H9 (cell line): ENCODE data around the gene TCOF1. TPM values are rescaled to one million over a fixed set of nuclear protein-coding genes. Genes with fewer than 3 reads are reported as not detected.

ENCODE experiments used
- DNase-seq: peaks from one replicate; pipeline ENCODE4 v3.0.0-alpha.2; 2017
- H2AFZ ChIP-seq: one replicate; pipeline ENCODE4 v1.6.1; 2013; ENCODE audit warnings: mild to moderate bottlenecking, low read length, control low read depth, moderate library complexity
- H2AK5ac ChIP-seq: 2 replicates; pipeline ENCODE4 v1.6.1; 2013; ENCODE audit warnings: low read length, control low read depth, mixed read lengths; ENCODE audit not compliant: insufficient read length
- H2BK120ac ChIP-seq: one replicate; pipeline ENCODE4 v1.6.1; 2013; ENCODE audit warnings: low read depth, mild to moderate bottlenecking, low read length, control low read depth, inconsistent platforms; ENCODE audit not compliant: poor library complexity, severe bottlenecking
- H2BK12ac ChIP-seq: 2 replicates; pipeline ENCODE4 v1.6.1; 2013; ENCODE audit warnings: low read length, control low read depth, mixed read lengths, low read depth; ENCODE audit not compliant: insufficient read length
- H2BK15ac ChIP-seq: 2 replicates; pipeline ENCODE4 v1.6.1; 2013; ENCODE audit warnings: low read depth, low read length, control low read depth
- H2BK20ac ChIP-seq: one replicate; pipeline ENCODE4 v1.6.1; 2013; ENCODE audit warnings: low read depth, mild to moderate bottlenecking, low read length, control low read depth, inconsistent platforms; ENCODE audit not compliant: poor library complexity, severe bottlenecking
- H2BK5ac ChIP-seq: 2 replicates; pipeline ENCODE4 v1.6.1; 2013; ENCODE audit warnings: low read length, control low read depth, mixed read lengths; ENCODE audit not compliant: insufficient read length
- H3K14ac ChIP-seq: 2 replicates; pipeline ENCODE4 v1.6.1; 2013; ENCODE audit warnings: low read length, control low read depth; ENCODE audit not compliant: insufficient read depth
- H3K18ac ChIP-seq: 2 replicates; pipeline ENCODE4 v1.6.1; 2013; ENCODE audit warnings: low read depth, mild to moderate bottlenecking, mixed read lengths, low read length, control low read depth; ENCODE audit not compliant: insufficient read length
- H3K23ac ChIP-seq: 2 replicates; pipeline ENCODE4 v1.6.1; 2013; ENCODE audit warnings: low read length, control low read depth, mixed read lengths, low read depth; ENCODE audit not compliant: insufficient read length
- H3K23me2 ChIP-seq: 2 replicates; pipeline ENCODE4 v1.6.1; 2013; ENCODE audit warnings: low read depth, mild to moderate bottlenecking, mixed read lengths, low read length, control low read depth; ENCODE audit not compliant: insufficient read length, poor library complexity, severe bottlenecking
- H3K27ac ChIP-seq: 2 replicates; pipeline ENCODE4 v1.5.1; 2013; ENCODE audit warnings: low read length, control low read depth, mixed read lengths, low read depth; ENCODE audit not compliant: insufficient read length
- H3K27me3 ChIP-seq: 2 replicates; pipeline ENCODE4 v1.6.1; 2013; ENCODE audit warnings: low read length, control low read depth, inconsistent platforms; ENCODE audit not compliant: insufficient read depth
- H3K4ac ChIP-seq: 2 replicates; pipeline ENCODE4 v1.6.1; 2013; ENCODE audit warnings: low read depth, mild to moderate bottlenecking, control low read depth, inconsistent platforms, low read length, moderate library complexity
- H3K4me1 ChIP-seq: 2 replicates; pipeline ENCODE4 v1.6.1; 2013; ENCODE audit warnings: low read length, control low read depth, inconsistent platforms; ENCODE audit not compliant: insufficient read depth
- H3K4me2 ChIP-seq: 2 replicates; pipeline ENCODE4 v1.6.1; 2013; ENCODE audit warnings: low read length, control low read depth, mixed read lengths; ENCODE audit not compliant: insufficient read length, insufficient read depth
- H3K56ac ChIP-seq: 2 replicates; pipeline ENCODE4 v1.6.1; 2013; ENCODE audit warnings: low read depth, mild to moderate bottlenecking, mixed read lengths, low read length, control low read depth; ENCODE audit not compliant: insufficient read length
- H3K79me1 ChIP-seq: 2 replicates; pipeline ENCODE4 v1.6.1; 2013; ENCODE audit warnings: low read depth, mild to moderate bottlenecking, moderate library complexity, low read length, control low read depth, inconsistent platforms; ENCODE audit not compliant: insufficient read depth, poor library complexity, severe bottlenecking
- H3K79me2 ChIP-seq: 2 replicates; pipeline ENCODE4 v1.6.1; 2013; ENCODE audit warnings: low read length, control low read depth, inconsistent platforms; ENCODE audit not compliant: insufficient read depth
- H3K9ac ChIP-seq: 2 replicates; pipeline ENCODE4 v1.6.1; 2013; ENCODE audit warnings: low read length, control low read depth, mixed read lengths; ENCODE audit not compliant: insufficient read length; ENCODE audit errors: extremely low read depth
- H3K9me3 ChIP-seq: one replicate; pipeline ENCODE4 v1.6.1; 2013; ENCODE audit warnings: low read depth, low read length, inconsistent platforms; ENCODE audit not compliant: control insufficient read depth
- H3T11ph ChIP-seq: one replicate; pipeline ENCODE4 v1.6.1; 2013; ENCODE audit warnings: mild to moderate bottlenecking, low read length, control low read depth, inconsistent platforms
- H4K20me1 ChIP-seq: one replicate; pipeline ENCODE4 v1.6.1; 2013; ENCODE audit not compliant: control insufficient read depth, insufficient read length, insufficient read depth
- H4K5ac ChIP-seq: 2 replicates; pipeline ENCODE4 v1.6.1; 2013; ENCODE audit warnings: low read depth, mild to moderate bottlenecking, mixed read lengths, low read length, control low read depth; ENCODE audit not compliant: insufficient read length
- H4K8ac ChIP-seq: replicated peaks from 2 replicates; pipeline ENCODE4 v1.6.1; 2013; ENCODE audit warnings: low read length, control low read depth, mixed read lengths, low read depth; ENCODE audit not compliant: insufficient read length
- H4K91ac ChIP-seq: 2 replicates; pipeline ENCODE4 v1.6.1; 2013; ENCODE audit warnings: low read depth, mild to moderate bottlenecking, moderate library complexity, mixed read lengths, low read length, control low read depth; ENCODE audit not compliant: insufficient read length
- H3K27ac Mint-ChIP-seq, 3 experiments: 2 replicates in 2 of 3; 3 replicates in 1 of 3; pipeline ENCODE4 v1.8.0; 2020 to 2021; ENCODE audit warnings: mixed read lengths in 3 of 3, mild to moderate bottlenecking in 1 of 3, moderate library complexity in 1 of 3
- H3K27me3 Mint-ChIP-seq: 2 replicates; pipeline ENCODE4 v1.8.0; 2021; ENCODE audit warnings: low read depth, mild to moderate bottlenecking, moderate library complexity, mixed read lengths
- H3K36me3 Mint-ChIP-seq, 3 experiments: 2 replicates in 2 of 3; 3 replicates in 1 of 3; pipeline ENCODE4 v1.8.0; 2020 to 2021; ENCODE audit warnings: low read depth in 3 of 3, mixed read lengths in 3 of 3; ENCODE audit not compliant: insufficient read depth in 1 of 3
- H3K4me1 Mint-ChIP-seq, 2 experiments: 2 replicates each; pipeline ENCODE4 v1.8.0; 2020; ENCODE audit warnings: mixed read lengths in 2 of 2
- H3K4me3 Mint-ChIP-seq, 2 experiments: 2 replicates in 1 of 2; 3 replicates in 1 of 2; pipeline ENCODE4 v1.8.0; 2020 to 2021; ENCODE audit warnings: mild to moderate bottlenecking in 2 of 2, mixed read lengths in 2 of 2, moderate library complexity in 1 of 2
- H3K9me3 Mint-ChIP-seq, 2 experiments: 2 replicates in 1 of 2; 3 replicates in 1 of 2; pipeline ENCODE4 v1.8.0; 2020; ENCODE audit warnings: mild to moderate bottlenecking in 2 of 2, mixed read lengths in 2 of 2, moderate library complexity in 1 of 2
- CTCF ChIP-seq: fragments of 200-600 bp; sonication (generic); conservative IDR thresholded peaks from 3 replicates; pipeline ENCODE4 v1.8.0; 2021; ENCODE audit warnings: antibody characterized with exemption, mild to moderate bottlenecking
- WGBS: extraction: QIAGEN DNeasy Blood & Tissue Kit; methylation state at CpG from one replicate; pipeline ENCODE4 v1.1.7; 2013; ENCODE audit warnings: missing lambda C conversion rate, low lambda C conversion rate, mixed read lengths; ENCODE audit not compliant: insufficient read length; ENCODE audit errors: extremely low coverage; 5-methylcytosine and 5-hydroxymethylcytosine counted together
- total RNA-seq: library from RNA; stranded (reverse); gene quantifications from 2 replicates; pipeline ENCODE4 v1.2.1, GENCODE V29; 2021

The TCOF1 gene
- total RNA-seq, 1 experiment from 2014 or later, result 128 TPM

- WGBS, result no CpG with 5 or more reads among the region's 2 CpGs
- Histone ChIP-seq H3K14ac (no peak overlapping the region), H3K27ac (no peak overlapping the region), H3K9me3 (no peaks in the 10 kb centered on the region), H4K5ac (no peak overlapping the region), H2BK5ac (no peak overlapping the region), H4K8ac (no peak overlapping the region), H2AFZ (no peak overlapping the region), H3K79me2 (peaks cover 18% of the 10 kb centered on the region; the same call in 1 of the 2 replicates), H2BK120ac (no peak overlapping the region), H2AK5ac (no peak overlapping the region), H4K20me1 (peaks cover 2% of the 10 kb centered on the region), H3K79me1 (peaks cover 11% of the 10 kb centered on the region), H2BK12ac (no peak overlapping the region), H3K18ac (no peak overlapping the region), H2BK20ac (no peak overlapping the region), H4K91ac (no peak overlapping the region), H3K27me3 (no peaks in the 10 kb centered on the region), H3K23me2 (peaks cover 2% of the 10 kb centered on the region), H3K9ac (no peak overlapping the region), H3K4me2 (no peak overlapping the region), H3K23ac (no peak overlapping the region), H3T11ph (no peak overlapping the region), H2BK15ac (no peak overlapping the region), H3K4ac (no peak overlapping the region), H3K56ac (no peak overlapping the region), H3K4me1 (no peaks in the 10 kb centered on the region)
- no peak for TF ChIP-seq CTCF
- Mint-ChIP-seq H3K27me3 (no peaks in the 10 kb centered on the region), H3K4me3 (no peak overlapping the region; a peak in 1 of 5 replicates), H3K9me3 (no peaks in the 10 kb centered on the region), H3K27ac (no peak overlapping the region; a peak in 1 of 7 replicates), H3K36me3 (peaks cover 43 to 87% (median 77%) of the 10 kb centered on the region in 3 experiments; a peak in 6 of 7 replicates), H3K4me1 (peaks cover 7 to 8% of the 10 kb centered on the region in 2 experiments)
- no peak for DNase-seq
These were observed 5.7 kb downstream of the TCOF1 start for GRCh38 chr5:150363185-150363584.
